Activated CD8-positive, alpha-beta memory T cell treated with anti-CD3 and anti-CD28 coated beads, Interleukin-2, amount 50 U/mL, for 24 hours (primary cell): ENCODE data around the gene NCK2.

Source experiments
- DNase-seq: peaks from one replicate; pipeline ENCODE4 v3.0.0-alpha.2; 2020; ENCODE audit errors: extremely low read depth

Gene NCK2

DNA sequence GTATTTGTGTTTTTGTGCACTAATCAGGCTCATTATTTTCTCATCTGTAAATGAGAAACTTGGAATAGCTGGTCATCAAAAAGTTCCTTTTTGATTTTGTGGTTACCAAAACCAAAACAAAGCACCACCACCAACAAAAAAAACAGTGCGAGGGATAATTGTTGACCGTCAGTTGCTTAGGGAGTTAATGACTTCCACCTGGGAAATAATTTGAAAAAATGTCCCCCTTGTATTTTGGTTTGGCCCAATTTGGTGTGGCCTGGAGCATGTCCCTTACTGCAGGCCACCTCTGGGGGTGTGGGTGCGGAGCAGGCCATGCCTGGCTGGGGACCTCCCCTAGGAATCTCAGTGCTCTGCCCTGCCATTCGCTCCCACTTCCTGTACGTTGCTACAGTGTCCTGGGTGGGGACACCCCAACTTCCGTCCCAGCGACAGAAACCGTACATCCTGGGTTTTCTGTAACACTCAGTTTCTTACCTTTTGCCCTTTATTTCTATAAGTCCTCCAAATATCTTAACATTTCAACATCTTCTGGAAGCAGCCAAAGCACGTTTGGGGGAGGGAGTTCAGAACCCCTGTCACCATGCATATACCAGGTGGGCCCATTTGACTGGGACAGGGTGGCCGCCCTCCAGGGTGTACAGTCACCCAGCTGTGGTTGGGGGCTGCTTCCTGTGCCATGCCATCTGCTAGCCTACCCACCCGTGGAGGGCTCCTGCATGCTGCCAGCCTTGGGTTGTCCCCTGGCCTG lies 31.3 kb downstream of the NCK2 start:
- no peak for DNase-seq

DNA sequence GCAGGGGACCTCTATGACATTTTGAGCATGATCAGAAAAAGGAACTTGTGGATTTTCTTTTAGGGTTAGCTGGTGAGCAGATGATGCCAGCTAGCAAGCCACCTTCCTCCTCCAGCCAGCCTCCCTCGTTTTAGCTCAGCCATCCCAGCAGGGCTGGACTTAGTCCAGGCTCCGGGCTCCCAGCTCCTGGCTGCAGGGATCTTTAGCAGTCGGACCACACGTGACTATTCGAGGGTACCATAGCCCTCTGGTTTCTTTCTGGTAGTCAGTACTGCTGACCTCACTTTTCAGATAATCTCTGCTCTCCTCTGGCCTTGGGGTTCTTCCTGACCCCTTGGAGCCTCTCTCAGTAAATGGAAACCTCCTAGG lies 31.8 kb downstream of the NCK2 start:
- no peak for DNase-seq

DNA sequence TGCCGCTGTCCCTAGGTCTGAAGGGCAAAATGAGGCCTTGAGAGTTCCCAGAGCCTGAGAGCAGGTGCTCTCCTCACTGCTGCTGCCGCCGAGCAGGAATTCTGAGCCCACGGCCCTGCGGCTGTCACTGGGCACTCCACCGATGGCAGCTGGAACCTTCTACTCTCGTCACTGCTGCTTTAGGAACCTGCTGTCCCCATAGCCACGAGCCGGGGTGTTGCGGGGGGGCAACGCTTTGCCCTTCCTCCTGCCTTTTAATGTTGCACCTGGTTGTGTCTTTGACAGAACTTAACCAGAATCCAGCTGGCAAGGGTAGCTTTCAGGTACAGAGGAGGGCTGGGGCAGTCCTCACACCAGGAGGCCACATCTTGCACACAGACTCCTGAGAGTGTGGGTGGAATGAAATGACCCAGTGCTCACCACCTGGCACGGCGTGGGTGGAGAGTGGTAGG lies 32.3 kb downstream of the NCK2 start:
- DNase-seq, result no peak

DNA sequence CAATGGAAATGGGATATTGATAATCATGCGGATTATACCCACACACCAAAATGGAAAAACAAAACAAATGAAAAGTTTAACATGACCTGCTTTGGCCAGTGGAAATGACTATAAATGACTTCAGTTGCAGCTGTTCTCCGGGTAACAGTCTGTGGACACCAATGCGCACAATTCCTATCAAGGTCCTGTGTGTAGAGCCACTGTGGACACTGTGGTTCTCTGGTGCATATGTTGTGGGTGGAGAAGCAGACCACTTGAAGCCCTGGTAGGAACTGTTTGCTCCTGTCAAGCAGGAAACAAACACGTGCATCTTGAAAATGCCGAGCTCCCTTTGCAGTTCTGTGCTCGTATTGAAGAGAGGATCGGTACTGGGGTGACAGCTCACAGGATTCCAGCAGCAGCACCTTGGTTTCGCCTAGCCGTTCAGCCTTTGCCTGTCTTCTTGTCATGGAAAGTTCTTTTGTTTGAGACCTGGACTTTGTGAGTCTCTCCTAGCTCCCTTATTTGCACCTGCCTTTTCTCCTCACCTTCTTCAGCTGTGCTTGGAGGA lies 32.9 kb downstream of the NCK2 start:
- no peak for DNase-seq

DNA sequence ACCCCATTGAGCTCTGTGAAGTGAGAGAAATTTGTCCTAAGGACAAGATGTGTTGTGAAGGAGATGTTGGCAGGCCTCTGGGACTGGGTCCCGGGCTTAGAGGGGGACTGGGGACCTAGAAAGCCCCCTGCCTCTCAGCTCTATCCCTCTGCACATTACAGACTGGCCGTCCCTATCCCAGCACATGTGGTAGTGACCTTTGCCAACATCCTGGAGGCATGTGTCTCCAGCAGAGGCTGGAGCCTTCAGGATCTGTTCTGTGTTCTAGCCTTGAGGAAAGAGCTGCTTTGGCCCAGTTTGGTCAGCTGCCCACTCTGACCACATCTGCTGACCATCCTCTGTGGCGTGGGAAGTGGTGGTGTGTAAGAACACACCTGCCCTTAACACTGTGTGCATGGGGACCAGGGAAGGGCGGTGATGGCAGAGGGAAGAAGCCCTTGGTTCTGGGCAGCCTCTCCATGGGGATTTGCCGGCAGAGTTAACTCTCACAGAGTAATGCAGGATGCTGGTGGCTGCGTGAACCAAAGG lies 33.4 kb downstream of the NCK2 start:
- DNase-seq, result no peak

DNA sequence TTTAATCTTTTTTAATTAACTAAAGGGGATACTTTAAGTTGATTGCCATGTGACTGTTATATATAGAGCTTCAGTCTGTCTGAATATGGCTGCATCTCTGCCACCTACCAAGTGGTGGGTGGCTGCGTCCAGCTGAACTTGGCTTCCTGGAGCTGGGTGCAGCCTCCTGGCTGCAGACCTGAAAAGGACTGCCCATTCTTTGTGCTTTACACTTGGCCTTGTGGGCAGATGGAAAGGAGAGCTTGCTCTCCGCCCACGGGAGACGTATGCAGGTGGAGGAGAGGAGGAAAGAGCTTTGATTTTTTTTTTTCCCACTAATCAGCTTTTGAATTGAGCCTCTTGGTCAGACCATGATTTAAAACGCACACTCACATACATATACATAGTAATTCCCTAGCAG lies 34.7 kb downstream of the NCK2 start:
- DNase-seq, result no peak

DNA sequence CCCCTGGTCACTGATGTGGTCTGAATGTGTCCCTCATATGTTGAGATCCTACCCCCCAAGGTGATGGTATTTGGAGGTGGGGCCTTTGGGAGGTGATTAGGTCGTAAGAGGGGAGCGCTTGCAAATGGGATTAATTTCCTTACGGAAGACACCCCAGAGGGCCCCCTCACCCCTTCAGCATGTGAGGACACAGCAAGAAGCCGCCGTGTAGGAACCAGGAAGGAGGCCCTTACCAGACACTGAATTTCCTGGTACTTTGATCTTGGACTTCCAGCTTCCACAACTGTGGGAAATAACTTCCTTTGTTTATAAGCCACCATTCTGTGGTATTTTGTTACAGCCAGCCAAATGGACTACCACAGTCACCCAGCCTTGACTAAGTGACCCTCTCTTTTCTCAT lies 35.9 kb downstream of the NCK2 start:
- DNase-seq, result no peak

DNA sequence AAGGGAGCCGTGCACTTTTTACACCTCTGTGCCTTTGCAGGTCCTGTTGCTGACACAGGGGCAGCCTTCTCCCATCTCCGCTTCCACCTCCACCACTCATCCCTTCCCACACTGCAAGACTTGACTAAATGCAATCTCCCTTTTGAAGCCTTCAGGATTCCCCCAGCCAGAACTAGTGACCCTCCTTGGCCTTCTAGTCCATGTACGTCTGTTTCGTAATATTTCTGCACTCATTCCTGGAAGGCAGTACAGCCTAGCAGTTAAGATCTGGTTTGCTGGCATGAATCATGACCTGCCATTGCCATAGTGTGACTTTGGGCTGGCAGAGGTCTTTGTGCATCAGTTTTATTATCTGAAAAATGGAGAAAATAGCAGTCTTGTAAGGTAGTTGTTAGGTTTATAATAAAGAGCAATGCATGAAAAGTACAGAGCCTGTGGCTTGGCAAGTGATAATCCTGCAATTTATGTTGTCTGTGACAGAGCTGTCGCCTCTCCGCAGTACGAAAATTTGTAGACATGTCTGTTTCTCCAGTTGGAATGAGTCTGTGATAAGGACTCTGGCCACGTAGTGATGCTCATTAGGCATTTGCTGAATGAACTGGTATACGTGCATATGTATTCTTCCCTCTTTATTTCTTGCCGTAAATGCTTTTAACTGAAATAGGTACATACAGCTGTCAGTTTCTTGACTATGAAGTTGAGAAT lies 36.7 kb downstream of the NCK2 start:
- no peak for DNase-seq

DNA sequence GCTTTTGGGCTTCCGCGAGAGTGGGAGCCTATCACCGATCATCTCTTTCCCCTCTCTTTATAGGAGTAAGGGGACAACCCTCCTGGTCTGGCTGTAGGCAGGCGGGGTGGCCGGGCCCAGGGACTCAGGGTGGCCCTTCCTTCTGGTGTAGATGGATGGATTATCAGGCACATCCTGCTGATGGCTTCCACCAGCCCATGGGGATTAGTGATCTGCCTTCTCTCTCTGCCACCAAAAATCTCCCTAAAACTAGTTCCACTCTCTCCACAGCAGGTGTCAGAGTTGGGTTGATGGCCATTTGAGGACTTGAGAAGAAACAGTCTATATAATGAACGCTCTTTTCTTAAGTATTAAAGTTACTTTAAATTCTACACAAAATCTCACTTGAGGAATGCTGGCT lies 37.4 kb downstream of the NCK2 start:
- no peak for DNase-seq

DNA sequence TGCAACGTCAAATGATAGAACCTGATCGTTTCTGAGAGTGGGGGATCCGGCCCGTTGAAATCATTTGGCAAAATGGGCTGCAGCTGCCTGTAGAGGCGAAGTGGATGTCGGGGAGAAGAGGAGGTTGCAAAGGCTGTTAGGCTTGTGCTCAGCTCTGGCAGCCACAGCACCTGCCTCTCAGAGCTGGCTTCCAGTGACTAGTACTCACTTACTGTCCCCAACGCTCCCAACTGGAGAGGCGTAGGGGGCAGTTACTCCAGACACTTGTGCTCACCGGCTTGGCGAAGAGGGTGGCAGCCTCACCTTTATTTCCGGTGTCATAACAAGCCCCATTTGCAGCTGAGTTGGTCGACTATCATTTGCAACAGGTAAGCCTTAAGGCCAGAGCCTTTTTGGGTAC lies 37.9 kb downstream of the NCK2 start:
- DNase-seq, result no peak

DNA sequence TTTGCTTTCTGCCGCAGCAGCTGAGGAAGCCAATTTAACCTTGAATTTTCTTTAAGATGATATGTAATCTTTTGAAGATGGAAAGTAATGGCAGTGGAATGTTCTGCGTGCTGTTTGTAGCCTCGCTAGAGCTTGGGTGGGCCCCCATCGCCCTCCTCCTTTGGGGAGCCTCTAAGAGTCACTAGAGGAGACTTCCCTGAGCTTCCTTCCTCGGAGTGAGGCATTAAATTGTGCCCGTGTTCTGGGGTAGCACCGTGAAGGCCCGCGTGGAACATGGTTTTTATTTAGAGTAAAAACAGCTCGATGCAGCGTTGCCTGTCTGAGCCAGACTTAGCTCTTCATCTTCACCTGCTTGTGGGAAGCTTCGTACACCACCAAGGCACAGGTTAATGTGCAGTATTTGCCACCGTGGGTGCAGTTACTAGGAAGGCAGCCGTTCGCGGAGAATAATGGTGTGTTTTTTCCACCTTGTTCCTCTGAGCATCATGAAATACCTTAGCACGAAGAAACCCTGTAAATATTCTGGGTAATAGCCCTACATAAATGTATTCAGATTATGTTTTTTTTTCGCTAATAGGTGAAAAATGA lies 38.5 kb downstream of the NCK2 start:
- DNase-seq, result no peak

DNA sequence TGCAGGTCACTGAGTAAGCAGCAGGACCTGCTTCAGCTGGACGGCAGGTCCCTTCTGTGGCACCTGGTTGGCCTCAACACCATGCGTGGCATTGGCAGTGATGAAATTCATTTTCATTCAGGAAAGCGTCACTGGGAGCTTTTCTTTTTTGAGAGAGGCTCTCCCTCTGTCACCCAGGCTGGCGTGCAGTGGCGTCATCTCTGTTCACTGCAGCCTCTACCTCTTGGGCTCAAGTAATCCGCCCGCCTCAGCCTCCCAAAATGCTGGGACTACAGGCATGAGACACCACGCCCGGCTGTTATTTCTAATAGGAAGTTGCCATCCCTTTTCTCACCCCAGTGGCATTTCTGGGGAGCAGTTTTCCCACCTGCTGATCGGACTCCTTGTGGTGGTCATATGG lies 39.3 kb downstream of the NCK2 start:
- no peak for DNase-seq

DNA sequence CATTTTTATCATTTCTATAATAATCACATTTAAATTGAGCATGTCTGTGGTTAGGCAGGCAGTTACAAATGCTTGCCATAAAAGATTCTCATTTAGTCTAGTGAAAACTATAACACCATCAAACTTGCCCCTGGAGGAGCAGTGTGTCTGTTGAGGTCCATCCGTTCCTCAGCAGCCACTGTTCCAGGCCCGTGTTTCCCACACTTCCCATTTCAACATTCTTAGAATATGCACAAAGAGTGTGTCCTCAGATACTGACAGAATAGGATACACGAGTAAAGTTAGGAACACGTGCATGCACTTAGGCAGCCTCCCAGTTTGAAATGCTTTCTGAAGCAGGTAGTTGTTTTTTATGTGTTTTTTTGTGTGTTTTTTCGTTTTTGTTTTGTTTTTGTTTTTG lies 39.9 kb downstream of the NCK2 start:
- no peak for DNase-seq

DNA sequence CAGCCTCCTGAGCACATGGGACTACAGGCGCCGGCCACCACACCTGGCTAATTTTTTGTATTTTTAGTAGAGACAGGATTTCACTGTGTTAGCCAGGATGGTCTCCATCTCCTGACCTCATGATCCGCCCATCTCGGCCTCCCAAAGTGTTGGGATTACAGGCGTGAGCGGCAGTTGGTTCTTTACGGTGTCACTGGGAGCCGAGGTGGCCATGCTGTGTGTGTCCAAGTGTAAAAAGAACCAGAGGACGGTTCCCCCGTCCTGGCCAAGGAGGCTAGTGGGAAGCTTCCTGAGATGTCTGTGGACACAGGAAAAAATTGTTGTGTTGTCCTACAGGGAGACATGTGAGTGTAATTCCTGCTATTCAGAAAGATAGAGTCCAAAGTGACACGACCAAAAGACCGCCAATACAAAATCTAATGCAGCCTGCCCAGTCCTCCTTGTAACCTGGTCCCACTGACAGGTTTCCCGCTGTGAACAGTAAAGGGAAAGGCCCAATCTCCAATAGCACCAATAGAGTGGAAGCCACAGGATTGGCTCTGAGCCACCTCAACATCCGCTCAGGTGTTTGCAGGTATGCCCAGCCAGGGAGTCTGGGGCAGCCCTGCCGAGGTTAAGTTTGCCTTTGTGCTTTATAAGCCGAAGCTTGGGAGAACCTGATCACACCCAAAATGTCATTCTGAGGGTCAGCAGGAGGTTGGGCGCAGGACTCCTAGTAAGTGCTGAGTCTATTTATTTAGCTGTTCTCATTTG lies 40.6 kb downstream of the NCK2 start:
- DNase-seq, result no peak

DNA sequence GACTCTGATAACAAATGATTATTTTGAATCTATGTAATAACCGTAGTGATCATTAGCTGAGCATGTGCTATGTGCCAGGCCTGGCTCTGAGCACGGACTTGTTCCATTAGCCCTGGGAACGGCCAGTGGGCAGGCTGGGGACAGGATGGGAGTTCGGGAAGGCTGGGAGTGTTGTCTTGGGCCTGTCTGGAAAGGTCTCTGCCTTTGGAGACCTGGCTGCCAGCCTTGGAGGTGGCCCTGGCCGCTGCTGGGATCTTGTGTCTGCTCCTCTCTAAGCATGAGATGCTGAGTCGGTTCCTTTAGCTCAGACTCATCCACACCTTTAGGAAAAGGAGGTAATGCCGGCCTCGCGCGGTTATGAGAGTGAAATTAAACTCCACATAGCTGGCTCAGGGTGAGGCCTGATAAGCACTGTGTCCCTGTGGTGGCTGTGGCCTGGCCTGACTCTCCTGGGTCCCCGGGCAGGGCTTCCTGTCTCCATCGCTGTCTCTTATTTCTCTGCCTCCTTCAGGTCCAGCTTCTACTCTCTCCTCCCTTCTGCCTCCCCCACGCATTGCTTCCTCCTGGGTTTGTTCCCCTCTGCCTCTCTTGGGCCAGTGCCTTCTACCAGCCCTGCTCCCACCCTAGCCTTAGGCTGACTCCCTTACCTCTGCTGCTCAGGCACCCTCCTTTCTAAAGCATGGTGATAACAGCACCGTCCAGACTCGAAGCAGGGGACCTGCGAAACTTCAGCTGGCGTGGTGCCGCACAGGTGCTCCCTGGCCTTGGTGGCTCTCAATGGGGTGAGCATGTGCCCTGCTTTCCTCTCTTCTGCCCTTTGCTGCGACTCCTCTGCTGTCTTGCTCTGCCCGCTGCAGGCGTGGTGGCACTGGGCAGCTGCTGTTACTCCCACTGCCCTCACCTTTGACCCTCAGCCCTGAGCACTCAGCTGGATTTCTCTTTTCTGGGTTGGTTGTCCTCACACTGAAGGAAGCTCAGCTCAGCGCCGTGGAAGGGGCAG lies 41.8 kb downstream of the NCK2 start:
- DNase-seq, result no peak

DNA sequence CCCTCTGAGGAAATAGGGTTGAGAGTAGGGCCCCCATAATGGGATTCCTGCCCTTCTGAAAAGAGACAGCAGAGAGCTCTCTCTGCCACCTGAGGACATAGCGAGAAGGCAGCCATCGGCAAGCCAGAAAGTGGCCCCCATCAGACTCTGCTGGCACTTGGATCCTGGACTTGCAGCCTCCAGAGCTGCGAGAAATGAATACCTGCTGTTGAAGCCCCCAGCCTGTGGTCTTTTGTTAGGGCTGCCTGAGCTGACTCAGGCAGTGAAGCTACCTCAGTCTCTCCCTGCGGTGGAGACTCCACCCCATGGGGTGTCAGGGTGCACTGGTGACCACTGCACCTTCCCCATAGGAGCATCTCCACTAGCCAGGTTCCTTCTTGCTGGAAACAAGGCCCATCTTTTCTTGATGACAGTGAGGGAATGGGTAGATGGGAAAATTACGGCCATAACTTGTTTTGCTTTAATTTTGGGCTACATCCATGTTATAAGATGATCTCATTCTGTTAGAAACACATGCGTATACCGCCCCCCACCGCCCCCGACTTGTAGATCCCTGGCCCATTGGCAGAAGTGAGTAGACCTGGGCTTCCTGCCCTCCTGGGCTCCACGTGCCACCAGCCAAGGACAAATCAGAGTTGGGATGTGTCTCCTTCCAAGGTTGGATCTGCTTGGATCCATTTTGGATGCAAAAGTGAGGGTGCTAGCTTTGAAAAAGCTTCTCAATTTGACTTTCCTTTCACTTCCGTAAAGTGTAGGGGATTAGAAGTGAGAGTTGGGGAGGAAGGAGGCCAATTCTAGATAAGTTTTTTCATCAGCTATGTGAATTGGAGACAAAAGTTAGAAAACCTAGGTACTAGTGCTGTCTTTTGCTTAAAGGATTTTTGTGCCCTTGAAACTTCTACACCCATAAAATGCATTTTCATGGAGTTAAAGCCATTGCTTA lies 42.9 kb downstream of the NCK2 start:
- no peak for DNase-seq

DNA sequence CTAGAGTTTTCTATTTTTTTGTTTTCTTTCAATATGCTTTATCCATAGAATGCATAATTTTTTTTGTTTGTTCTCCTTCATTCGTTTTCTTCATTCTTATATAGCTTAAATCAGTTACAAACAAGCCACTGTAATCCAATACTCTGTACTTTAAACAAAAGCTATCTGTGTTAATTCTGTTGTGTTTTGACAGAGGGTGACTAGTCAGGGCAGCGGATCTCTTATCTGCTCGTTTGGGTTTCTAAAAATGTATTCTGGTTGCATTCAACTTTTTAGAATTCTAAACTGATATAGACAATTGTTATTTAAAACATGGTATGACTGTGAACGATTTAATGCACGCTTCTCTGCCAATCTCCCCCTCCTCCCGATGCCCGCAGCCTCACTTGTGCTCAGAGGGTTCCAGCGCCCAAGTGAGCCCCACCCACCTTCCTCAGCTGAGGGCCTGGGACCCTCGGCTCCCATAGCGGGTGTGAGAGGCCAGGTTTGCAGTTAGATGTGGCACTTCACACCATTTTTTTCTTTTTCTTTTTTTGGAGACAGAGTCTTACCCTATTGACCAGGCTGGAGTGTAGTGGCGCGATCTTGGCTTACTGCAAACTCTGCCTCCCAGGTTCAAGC lies 44.1 kb downstream of the NCK2 start:
- no peak for DNase-seq

DNA sequence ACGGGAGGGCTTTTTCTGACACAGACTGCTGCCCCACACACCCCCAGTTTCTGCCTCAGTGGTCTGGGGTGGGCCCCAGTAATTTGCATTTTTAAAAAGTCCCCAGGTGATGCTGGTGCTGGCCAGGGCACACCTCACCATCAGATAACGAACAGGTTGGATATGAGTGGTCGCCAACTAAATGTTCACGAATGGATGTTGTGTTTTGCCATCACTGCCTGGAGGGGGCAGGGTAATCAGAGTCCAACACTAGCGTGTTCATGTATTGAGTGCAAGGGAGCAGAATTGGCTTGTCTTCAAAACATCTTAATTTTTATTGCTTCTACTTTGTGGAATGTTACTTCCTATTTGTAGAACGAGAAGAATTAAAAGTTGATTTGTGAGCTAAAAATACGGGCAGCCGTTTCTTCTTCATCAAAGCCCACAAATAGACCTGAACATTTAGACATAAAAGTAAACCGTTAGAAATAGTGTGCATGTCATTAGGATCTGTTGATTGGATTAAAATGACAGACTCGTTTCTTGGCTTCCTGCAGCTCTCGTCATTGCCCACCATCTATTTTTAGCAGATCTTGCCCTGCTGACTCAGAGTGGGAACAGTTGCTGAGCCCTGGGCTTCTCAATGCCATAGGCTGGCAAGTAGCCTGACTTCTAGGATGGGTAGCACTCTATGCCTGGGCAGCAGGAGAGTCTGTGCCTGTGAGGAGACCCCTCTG lies 45.2 kb downstream of the NCK2 start:
- DNase-seq, result no peak
